Hindlimb muscle (tissue), 1 donor: ENCODE measurements around the gene UBB. TPM values are rescaled to one million over a fixed set of nuclear protein-coding genes. Genes with fewer than 3 reads are reported as not detected.
A peak's percentile ranks its signal among the peaks of the same experiment; 100 is the strongest.
"Not testable (repeated sequence)": the region's sequence is repeated elsewhere in the genome, so short reads cannot be mapped to it uniquely, and the experiment has no call there.

Source experiments
- DNase-seq: peaks from one replicate; pipeline ENCODE4 v3.0.0-alpha.2; 2013
- polyA plus RNA-seq: library from polyadenylated mRNA; unstranded; fragments of 120-200 nt; gene quantifications from one replicate; pipeline ENCODE4 v1.2.1, GENCODE V29; 2013; ENCODE audit not compliant: insufficient read length

UBB gene
- polyA plus RNA-seq, 1 donor: 1,494 TPM

- DNase-seq: no peak
Measured at GRCh38 chr17:16377941-16378341, 3.0 kb upstream of the UBB start.

- no peak for DNase-seq
Measured at GRCh38 chr17:16378636-16379282, 2.1 kb upstream of the UBB start.

GRCh38 chr17:16379654-16380053 is 1.2 kb upstream of the UBB start:
- DNase-seq: no peak

- peak; percentile 26 for DNase-seq
Measured at GRCh38 chr17:16381496-16381820, 567 bp downstream of the UBB start.

GRCh38 chr17:16383216-16383615 is 2.3 kb downstream of the UBB start:
- DNase-seq: no peak

- DNase-seq: no peak
Measured at GRCh38 chr17:16383772-16384287, 2.9 kb downstream of the UBB start.

- DNase-seq: no peak
Measured at GRCh38 chr17:16384557-16384956, 3.7 kb downstream of the UBB start.

- not testable (repeated sequence) for DNase-seq
Measured at GRCh38 chr17:16386126-16386507, 5.2 kb downstream of the UBB start.

- no peak for DNase-seq
Measured at GRCh38 chr17:16391451-16391850, 10.6 kb downstream of the UBB start.

GRCh38 chr17:16392491-16392890 is 11.6 kb downstream of the UBB start:
- not testable (repeated sequence) for DNase-seq

- not testable (repeated sequence) for DNase-seq
Measured at GRCh38 chr17:16395887-16396286, 15.0 kb downstream of the UBB start.

GRCh38 chr17:16396693-16397092 is 15.8 kb downstream of the UBB start:
- not testable (repeated sequence) for DNase-seq

GRCh38 chr17:16398270-16399267 is 17.7 kb downstream of the UBB start:
- no peak for DNase-seq

- DNase-seq: not testable (repeated sequence)
Measured at GRCh38 chr17:16403847-16404246, 23.0 kb downstream of the UBB start.

- peak; percentile 49 for DNase-seq
Measured at GRCh38 chr17:16406742-16407674, 26.1 kb downstream of the UBB start.

- peak; percentile 65 for DNase-seq
Measured at GRCh38 chr17:16407911-16408588, 27.2 kb downstream of the UBB start.

- DNase-seq: no peak
Measured at GRCh38 chr17:16415031-16415924, 34.4 kb downstream of the UBB start, which contains the start of gene TRPV2. TRPV2 (plus strand) TSS chr17:16415571; CDS start chr17:16417669, 2,098 bp downstream.

- DNase-seq: no peak
Measured at GRCh38 chr17:16417399-16417798, 36.5 kb downstream of the UBB start.

GRCh38 chr17:16417896-16418684 is 37.2 kb downstream of the UBB start:
- DNase-seq: no peak

GRCh38 chr17:16418685-16419068 is 37.8 kb downstream of the UBB start:
- no peak for DNase-seq
